Smooth muscle cell (in vitro differentiated cells): ENCODE measurements around the gene RBM18. TPM values are rescaled to one million over a fixed set of nuclear protein-coding genes. Genes with fewer than 3 reads are reported as not detected.

ENCODE experiments used
- DNase-seq: peaks from one replicate; lab custom pipeline; 2025; ENCODE audit not compliant: unreplicated experiment; lab: John Stamatoyannopoulos, UW
- H2AFZ ChIP-seq: fragments of 200-600 bp; sonication (generic); 2 replicates; pipeline ENCODE4 v1.6.0; 2016; ENCODE audit warnings: antibody characterized with exemption, low read depth, mild to moderate bottlenecking
- H3F3A ChIP-seq: fragments of 200-600 bp; sonication (generic); 2 replicates; pipeline ENCODE4 v1.6.0; 2017; ENCODE audit warnings: antibody characterized with exemption, low read depth
- H3K27ac ChIP-seq: fragments of 200-600 bp; sonication (generic); 2 replicates; pipeline ENCODE4 v1.5.1; 2016; ENCODE audit warnings: low read depth, mild to moderate bottlenecking
- H3K27me3 ChIP-seq: fragments of 200-600 bp; sonication (generic); 2 replicates; pipeline ENCODE4 v1.6.1; 2016; ENCODE audit warnings: low read depth, mild to moderate bottlenecking
- H3K36me3 ChIP-seq: fragments of 200-600 bp; sonication (generic); 2 replicates; pipeline ENCODE4 v1.5.1; 2016; ENCODE audit warnings: low read depth
- H3K4me1 ChIP-seq: fragments of 200-600 bp; sonication (generic); 2 replicates; pipeline ENCODE4 v1.5.1; 2016; ENCODE audit warnings: low read depth
- H3K4me2 ChIP-seq: fragments of 200-600 bp; sonication (generic); 2 replicates; pipeline ENCODE4 v1.6.0; 2016; ENCODE audit warnings: mild to moderate bottlenecking
- H3K4me3 ChIP-seq: fragments of 200-600 bp; sonication (generic); 2 replicates; pipeline ENCODE4 v1.5.1; 2016; ENCODE audit warnings: mild to moderate bottlenecking
- H3K79me2 ChIP-seq: fragments of 200-600 bp; sonication (generic); 2 replicates; pipeline ENCODE4 v1.6.0; 2016; ENCODE audit warnings: low read depth, mild to moderate bottlenecking
- H3K9ac ChIP-seq: fragments of 200-600 bp; sonication (generic); 2 replicates; pipeline ENCODE4 v1.6.0; 2016; ENCODE audit warnings: low read depth
- H3K9me3 ChIP-seq: fragments of 200-600 bp; sonication (generic); replicated peaks from 2 replicates; pipeline ENCODE4 v1.5.1; 2016; ENCODE audit warnings: low read depth
- H4K20me1 ChIP-seq: fragments of 200-600 bp; sonication (generic); 2 replicates; pipeline ENCODE4 v1.6.0; 2016; ENCODE audit warnings: low read depth
- WGBS: methylation state at CpG from one replicate; pipeline ENCODE4 v1.1.7; 2016; ENCODE audit warnings: low lambda C conversion rate; 5-methylcytosine and 5-hydroxymethylcytosine counted together
- polyA plus RNA-seq: library from polyadenylated mRNA; unstranded; fragments of >200 nt; fragmentation: Nextera tagmentation; extraction: Ambion mirVana; gene quantifications from 2 replicates; pipeline ENCODE4 v1.2.1, GENCODE V29; 2016
- total RNA-seq: library from RNA; depleted of rRNA; stranded (reverse); fragments of >200 nt; gene quantifications from 2 replicates; pipeline ENCODE4 v1.2.3, GENCODE V29; 2014
- TF ChIP-seq, protein P1 (sequence below): fragments of 200-600 bp; sonication (generic); IDR thresholded peaks from 2 replicates; pipeline ENCODE4 v1.5.1; 2017; ENCODE audit warnings: borderline replicate concordance, mild to moderate bottlenecking, antibody characterized with exemption; ENCODE audit not compliant: insufficient read depth, poor library complexity, severe bottlenecking

The RBM18 gene
- total and polyA plus RNA-seq, 2 experiments from 2014 or later, result 15.3 to 29.6 TPM

GRCh38 chr9:122281368-122281767 is 16.7 kb upstream of the RBM18 start:
- Histone ChIP-seq H3K9ac (no peak overlapping the region), H3K4me2 (no peak overlapping the region), H3K4me1 (no peaks in the 10 kb centered on the region), H3K9me3 (no peaks in the 10 kb centered on the region), H3K27me3 (no peaks in the 10 kb centered on the region), H4K20me1 (peaks cover 22% of the 10 kb centered on the region), H3K36me3 (peaks cover 10% of the 10 kb centered on the region), H3K27ac (no peak overlapping the region), H3K4me3 (no peak overlapping the region), H3F3A (no peaks in the 10 kb centered on the region), H3K79me2 (peaks cover 17% of the 10 kb centered on the region), H2AFZ (no peak overlapping the region)
- no peak for DNase-seq
- TF ChIP-seq, protein P1, sequence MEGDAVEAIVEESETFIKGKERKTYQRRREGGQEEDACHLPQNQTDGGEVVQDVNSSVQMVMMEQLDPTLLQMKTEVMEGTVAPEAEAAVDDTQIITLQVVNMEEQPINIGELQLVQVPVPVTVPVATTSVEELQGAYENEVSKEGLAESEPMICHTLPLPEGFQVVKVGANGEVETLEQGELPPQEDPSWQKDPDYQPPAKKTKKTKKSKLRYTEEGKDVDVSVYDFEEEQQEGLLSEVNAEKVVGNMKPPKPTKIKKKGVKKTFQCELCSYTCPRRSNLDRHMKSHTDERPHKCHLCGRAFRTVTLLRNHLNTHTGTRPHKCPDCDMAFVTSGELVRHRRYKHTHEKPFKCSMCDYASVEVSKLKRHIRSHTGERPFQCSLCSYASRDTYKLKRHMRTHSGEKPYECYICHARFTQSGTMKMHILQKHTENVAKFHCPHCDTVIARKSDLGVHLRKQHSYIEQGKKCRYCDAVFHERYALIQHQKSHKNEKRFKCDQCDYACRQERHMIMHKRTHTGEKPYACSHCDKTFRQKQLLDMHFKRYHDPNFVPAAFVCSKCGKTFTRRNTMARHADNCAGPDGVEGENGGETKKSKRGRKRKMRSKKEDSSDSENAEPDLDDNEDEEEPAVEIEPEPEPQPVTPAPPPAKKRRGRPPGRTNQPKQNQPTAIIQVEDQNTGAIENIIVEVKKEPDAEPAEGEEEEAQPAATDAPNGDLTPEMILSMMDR, result no peak
- WGBS, result 92% methylated on average over 5 of the region's 5 CpGs

GRCh38 chr9:122277285-122277897 is 12.8 kb upstream of the RBM18 start:
- DNase-seq, result no peak
- Histone ChIP-seq H3K4me2 (no peak overlapping the region), H3K4me3 (no peak overlapping the region), H3K27ac (no peak overlapping the region), H3K27me3 (no peaks in the 10 kb centered on the region), H3K9ac (no peak overlapping the region), H2AFZ (no peak overlapping the region), H3K9me3 (peaks cover 8% of the 10 kb centered on the region), H3K36me3 (peaks cover 14% of the 10 kb centered on the region), H4K20me1 (peaks cover 22% of the 10 kb centered on the region), H3F3A (no peaks in the 10 kb centered on the region), H3K4me1 (no peaks in the 10 kb centered on the region), H3K79me2 (peaks cover 35% of the 10 kb centered on the region)
- TF ChIP-seq, protein P1, result no peak
- 97% methylated on average over 10 of the region's 10 CpGs for WGBS

- H4K20me1 ChIP-seq, result peaks cover 18% of the 10 kb centered on the region
- no peak overlapping the region for H3K4me3 ChIP-seq
- H3K4me2 ChIP-seq, result no peak overlapping the region
- H3K36me3 ChIP-seq, result peaks cover 17% of the 10 kb centered on the region
- WGBS, result 98% methylated on average over 7 of the region's 7 CpGs
- no peaks in the 10 kb centered on the region for H3F3A ChIP-seq
- H3K9me3 ChIP-seq, result peaks cover 8% of the 10 kb centered on the region
- H3K4me1 ChIP-seq, result no peaks in the 10 kb centered on the region
- no peaks in the 10 kb centered on the region for H3K27me3 ChIP-seq
- TF ChIP-seq, protein P1, result no peak
- H3K9ac ChIP-seq, result no peak overlapping the region
- no peak for DNase-seq
- H3K79me2 ChIP-seq, result peaks cover 43% of the 10 kb centered on the region
- no peak overlapping the region for H2AFZ ChIP-seq
- H3K27ac ChIP-seq, result no peak overlapping the region
These were observed 11.5 kb upstream of the RBM18 start for GRCh38 chr9:122276096-122276495.

DNA sequence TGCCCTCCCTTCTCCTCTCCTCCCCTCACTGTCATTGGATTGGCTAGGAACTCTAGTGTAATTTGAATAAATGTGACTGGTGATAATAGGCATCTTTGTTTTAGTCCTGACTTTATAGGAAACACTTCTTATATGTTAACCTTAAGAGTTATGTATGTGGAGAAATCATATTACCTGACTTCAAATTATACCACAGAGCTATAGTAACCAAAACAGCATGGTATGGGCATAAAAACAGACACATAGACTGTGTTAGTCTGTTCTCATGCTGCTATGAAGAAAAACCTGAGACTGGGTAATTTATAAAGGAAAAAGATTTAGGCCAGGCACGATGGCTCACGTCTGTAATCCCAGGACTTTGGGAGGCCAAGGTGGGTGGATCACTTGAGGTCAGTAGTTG is 9.4 kb upstream of the RBM18 start:
- WGBS, result 100% methylated on average over 2 of the region's 2 CpGs
- no peak overlapping the region for H3K9ac ChIP-seq
- H3K36me3 ChIP-seq, result peaks cover 17% of the 10 kb centered on the region
- no peak overlapping the region for H3K4me2 ChIP-seq
- H4K20me1 ChIP-seq, result peaks cover 5% of the 10 kb centered on the region
- no peaks in the 10 kb centered on the region for H3K27me3 ChIP-seq
- peaks cover 8% of the 10 kb centered on the region for H3K9me3 ChIP-seq
- H3K27ac ChIP-seq, result no peak overlapping the region
- TF ChIP-seq, protein P1, result no peak
- no peaks in the 10 kb centered on the region for H3F3A ChIP-seq
- DNase-seq, result no peak
- H3K4me3 ChIP-seq, result no peak overlapping the region
- peaks cover 37% of the 10 kb centered on the region for H3K79me2 ChIP-seq
- H3K4me1 ChIP-seq, result no peaks in the 10 kb centered on the region
- no peak overlapping the region for H2AFZ ChIP-seq
